H1 (cell line): Measurements from ENCODE around the gene SEMA3D. TPM values are rescaled to one million over a fixed set of nuclear protein-coding genes. Genes with fewer than 3 reads are reported as not detected.

Source experiments
- CTCF ChIA-PET: fragments of 300-600 bp; sonication (Branson Sonifier 250); formaldehyde crosslinking; loops from one replicate; lab custom pipeline; 2021; ENCODE audit not compliant: partially characterized antibody; lab: Charles Lee
- POLR2A ChIA-PET: fragments of 300-600 bp; sonication (Branson Sonifier 250); formaldehyde crosslinking; loops from one replicate; lab custom pipeline; 2021; ENCODE audit warnings: inconsistent platforms; ENCODE audit not compliant: partially characterized antibody; lab: Charles Lee
- DNase-seq, 2 experiments: peaks; one replicate each; pipeline versions ENCODE4 v3.0.0 to v3.0.0-alpha.2; 2010 to 2022; ENCODE audit warnings: low spot score in 2 of 2, low read depth in 1 of 2, mixed read lengths in 1 of 2
- FAIRE-seq: peaks from 2 replicates; lab custom pipeline; 2011; peaks lifted over from hg19 to GRCh38; lab: Jason Lieb, UNC
- H2AFZ ChIP-seq: 2 replicates; pipeline ENCODE4 v1.8.1; 2012; ENCODE audit warnings: low read length, inconsistent platforms
- H2AK5ac ChIP-seq: 2 replicates; pipeline ENCODE4 v1.6.1; 2013; ENCODE audit warnings: low read depth, low read length
- H2BK120ac ChIP-seq: replicated peaks from 2 replicates; pipeline ENCODE3; 2013; ENCODE audit warnings: low read depth, low read length, inconsistent platforms
- H2BK12ac ChIP-seq: 2 replicates; pipeline ENCODE4 v1.6.1; 2013; ENCODE audit warnings: low read depth, low read length
- H2BK15ac ChIP-seq: 2 replicates; pipeline ENCODE4 v1.6.1; 2013; ENCODE audit warnings: low read length
- H2BK20ac ChIP-seq: 2 replicates; pipeline ENCODE4 v1.6.1; 2013; ENCODE audit warnings: low read length
- H2BK5ac ChIP-seq: 2 replicates; pipeline ENCODE4 v1.6.1; 2013; ENCODE audit warnings: low read depth, low read length
- H3K14ac ChIP-seq: 2 replicates; pipeline ENCODE4 v1.6.1; 2013; ENCODE audit warnings: inconsistent platforms; ENCODE audit not compliant: insufficient read length
- H3K18ac ChIP-seq: 2 replicates; pipeline ENCODE4 v1.6.1; 2013; ENCODE audit warnings: low read length; ENCODE audit errors: extremely low read depth
- H3K23ac ChIP-seq: 2 replicates; pipeline ENCODE4 v1.6.1; 2013; ENCODE audit warnings: inconsistent platforms; ENCODE audit not compliant: insufficient read length
- H3K23me2 ChIP-seq: 2 replicates; pipeline ENCODE4 v1.6.1; 2013; ENCODE audit warnings: low read depth, low read length
- H3K27ac ChIP-seq: 2 replicates; pipeline ENCODE4 v1.6.1; 2011; ENCODE audit warnings: low read depth, low read length, inconsistent platforms
- H3K27me3 ChIP-seq, 4 experiments: replicated peaks in 1 of 4; 1 replicate in 1 of 4; 2 replicates in 3 of 4; pipeline versions ENCODE4 v1.6.1 to v1.8.1; 2011 to 2013; ENCODE audit warnings: low read length in 3 of 4, mild to moderate bottlenecking in 3 of 4, inconsistent platforms in 2 of 4, mixed read lengths in 2 of 4, moderate library complexity in 1 of 4; ENCODE audit not compliant: control insufficient read depth in 3 of 4, insufficient read depth in 3 of 4; ENCODE audit errors: extremely low read depth in 1 of 4
- H3K36me3 ChIP-seq, 4 experiments: 2 replicates each; pipeline versions ENCODE4 v1.6.1 to v1.8.1; 2011 to 2013; ENCODE audit warnings: mild to moderate bottlenecking in 4 of 4, low read length in 3 of 4, moderate library complexity in 2 of 4, control low read depth in 1 of 4, inconsistent platforms in 1 of 4; ENCODE audit not compliant: insufficient read depth in 4 of 4, control insufficient read depth in 2 of 4
- H3K4ac ChIP-seq: replicated peaks from 2 replicates; pipeline ENCODE3; 2013; ENCODE audit warnings: low read length, low read depth, mixed read lengths, inconsistent platforms; ENCODE audit not compliant: insufficient read length
- H3K4me1 ChIP-seq, 4 experiments: replicated peaks in 1 of 4; 1 replicate in 1 of 4; 2 replicates in 3 of 4; pipeline versions ENCODE4 v1.6.1 to v1.8.1; 2011 to 2013; ENCODE audit warnings: low read length in 3 of 4, inconsistent platforms in 2 of 4, mixed read lengths in 1 of 4; ENCODE audit not compliant: insufficient read depth in 4 of 4, control insufficient read depth in 3 of 4
- H3K4me2 ChIP-seq, 2 experiments: 2 replicates each; pipeline versions ENCODE4 v1.6.1 to v1.8.1; 2011 to 2013; ENCODE audit warnings: low read depth in 2 of 2, low read length in 2 of 2, control low read depth in 1 of 2, inconsistent platforms in 1 of 2, mild to moderate bottlenecking in 1 of 2; ENCODE audit not compliant: insufficient read depth in 1 of 2
- H3K4me3 ChIP-seq, 4 experiments: fragments of 200-600, 300-600 bp in 1 of 4; sonication (generic), shearing (Covaris generic), sonication (Bioruptor Twin) in 1 of 4; 2 replicates each; pipeline versions ENCODE4 v1.5.1 to v1.8.1; 2011 to 2016; ENCODE audit warnings: low read length in 4 of 4, low read depth in 3 of 4, control low read depth in 2 of 4, inconsistent platforms in 2 of 4, mild to moderate bottlenecking in 2 of 4, mixed read lengths in 1 of 4, moderate library complexity in 1 of 4; ENCODE audit not compliant: insufficient read depth in 2 of 4; ENCODE audit errors: extremely low read depth in 1 of 4
- H3K56ac ChIP-seq: replicated peaks from 2 replicates; pipeline ENCODE3; 2013; ENCODE audit warnings: low read depth, mild to moderate bottlenecking, mixed read lengths, low read length, inconsistent platforms; ENCODE audit not compliant: insufficient read length
- H3K79me1 ChIP-seq: 2 replicates; pipeline ENCODE4 v1.6.1; 2013; ENCODE audit warnings: low read depth, low read length, control low read depth
- H3K79me2 ChIP-seq, 2 experiments: 2 replicates each; pipeline versions ENCODE4 v1.6.1 to v1.8.1; 2012 to 2013; ENCODE audit warnings: low read length in 2 of 2, mild to moderate bottlenecking in 2 of 2, inconsistent platforms in 1 of 2; ENCODE audit not compliant: insufficient read depth in 2 of 2, control insufficient read depth in 1 of 2
- H3K9ac ChIP-seq, 4 experiments: replicated peaks in 1 of 4; 1 replicate in 1 of 4; 2 replicates in 3 of 4; pipeline versions ENCODE4 v1.6.1 to v1.8.1; 2011 to 2013; ENCODE audit warnings: low read depth in 3 of 4, low read length in 3 of 4, control low read depth in 2 of 4, mild to moderate bottlenecking in 2 of 4, moderate library complexity in 2 of 4, inconsistent platforms in 1 of 4; ENCODE audit errors: extremely low read depth in 1 of 4
- H3K9me3 ChIP-seq, 2 experiments: 2 replicates each; pipeline versions ENCODE4 v1.6.1 to v1.8.1; 2012 to 2013; ENCODE audit warnings: mild to moderate bottlenecking in 2 of 2, moderate library complexity in 2 of 2, control low read depth in 1 of 2, inconsistent platforms in 1 of 2, low read depth in 1 of 2, low read length in 1 of 2, mixed read lengths in 1 of 2; ENCODE audit not compliant: insufficient read depth in 2 of 2
- H4K20me1 ChIP-seq, 2 experiments: replicated peaks in 1 of 2; 2 replicates each; pipeline versions ENCODE3 to v1.8.1; 2011 to 2013; ENCODE audit warnings: inconsistent platforms in 2 of 2, low read length in 2 of 2, mild to moderate bottlenecking in 1 of 2; ENCODE audit not compliant: insufficient read depth in 2 of 2, control insufficient read depth in 1 of 2
- H4K5ac ChIP-seq: 2 replicates; pipeline ENCODE4 v1.6.1; 2013; ENCODE audit warnings: low read length, low read depth, mixed read lengths, inconsistent platforms; ENCODE audit not compliant: insufficient read length
- H4K8ac ChIP-seq: 2 replicates; pipeline ENCODE4 v1.8.0; 2013; ENCODE audit warnings: mild to moderate bottlenecking, moderate library complexity, low read length, inconsistent platforms; ENCODE audit not compliant: insufficient read depth; ENCODE audit errors: extremely low read depth
- H4K91ac ChIP-seq: replicated peaks from 2 replicates; pipeline ENCODE3; 2013; ENCODE audit warnings: low read length, mixed read lengths, inconsistent platforms; ENCODE audit not compliant: insufficient read length
- BCL11A ChIP-seq, 2 experiments: IDR thresholded peaks; one replicate each; pipeline ENCODE4 v1.6.1; 2011; ENCODE audit warnings: low read depth in 2 of 2, low read length in 2 of 2, mild to moderate bottlenecking in 2 of 2
- CHD2 ChIP-seq: IDR thresholded peaks from 2 replicates; pipeline ENCODE4 v1.6.1; 2012; ENCODE audit warnings: low read length, improper control_type of control experiment
- EGR1 ChIP-seq: IDR thresholded peaks from 2 replicates; pipeline ENCODE4 v1.6.1; 2011; ENCODE audit warnings: low read depth, low read length, borderline replicate concordance
- GABPA ChIP-seq: IDR thresholded peaks from 2 replicates; pipeline ENCODE4 v1.6.1; 2011; ENCODE audit warnings: mild to moderate bottlenecking, low read length, moderate library complexity, borderline replicate concordance; ENCODE audit not compliant: insufficient read depth
- HDAC2 ChIP-seq, 2 experiments: fragments of 300-600 bp in 1 of 2; sonication (generic) in 1 of 2; IDR thresholded peaks; 2 replicates each; pipeline ENCODE4 v1.6.1; 2011 to 2012; ENCODE audit warnings: low read depth in 2 of 2, low read length in 2 of 2, mild to moderate bottlenecking in 2 of 2, moderate library complexity in 2 of 2, borderline replicate concordance in 1 of 2, inconsistent platforms in 1 of 2
- HDAC6 ChIP-seq: IDR thresholded peaks from one replicate; pipeline ENCODE4 v1.7.1; 2012; ENCODE audit warnings: low read depth, mild to moderate bottlenecking, inconsistent platforms, low read length, moderate library complexity
- JUND ChIP-seq: IDR thresholded peaks from 2 replicates; pipeline ENCODE4 v1.6.1; 2011; ENCODE audit warnings: mild to moderate bottlenecking, improper control_type of control experiment, low read length
- MAFK ChIP-seq: IDR thresholded peaks from 2 replicates; pipeline ENCODE4 v1.6.1; 2012; ENCODE audit warnings: low read depth, mild to moderate bottlenecking, improper control_type of control experiment, low read length
- SAP30 ChIP-seq: fragments of 300-600 bp; sonication (generic); IDR thresholded peaks from 2 replicates; pipeline ENCODE4 v1.7.1; 2012; ENCODE audit warnings: low read length, moderate library complexity, mild to moderate bottlenecking, inconsistent platforms; ENCODE audit not compliant: insufficient read depth, insufficient replicate concordance
- TEAD4 ChIP-seq: IDR thresholded peaks from 2 replicates; pipeline ENCODE4 v1.6.1; 2012; ENCODE audit warnings: low read depth, low read length, inconsistent platforms, mixed read lengths
- WGBS, 2 experiments: shearing (Covaris generic) in 1 of 2; methylation state at CpG; one replicate each; pipeline versions ENCODE4 v1.1.6 to v1.1.7; 2013 to 2015; ENCODE audit warnings: low lambda C conversion rate in 2 of 2, mixed read lengths in 2 of 2, inconsistent platforms in 1 of 2, low coverage in 1 of 2, missing lambda C conversion rate in 1 of 2; ENCODE audit not compliant: insufficient replicate concordance in 2 of 2, insufficient coverage in 1 of 2, insufficient read length in 1 of 2; ENCODE audit errors: extremely low coverage in 1 of 2, missing lambda C conversion rate in 1 of 2; 5-methylcytosine and 5-hydroxymethylcytosine counted together
- polyA plus RNA-seq, 7 experiments: library from polyadenylated mRNA; depleted of rRNA in 3 of 7; stranded (reverse) in 5 of 7; unstranded in 2 of 7; fragments of >200 nt in 5 of 7; fragments of 200-250 nt in 2 of 7; gene quantifications; 1 replicate in 5 of 7; 2 replicates in 1 of 7; 4 replicates in 1 of 7; pipeline versions ENCODE4 v1.2.1 to v1.2.3, GENCODE V29; 2011 to 2013; ENCODE audit warnings: missing spikeins in 2 of 7, mixed read lengths in 2 of 7
- total RNA-seq: library from RNA; stranded (reverse); fragmentation: NEBNext Ultra II Directional; extraction: Animal tissue kit (Norgen Biotek cat#: 25700); gene quantifications from 2 replicates; pipeline ENCODE4 v1.2.1, GENCODE V29; 2021
- TF ChIP-seq, protein P1 (sequence below), 3 experiments: IDR thresholded peaks; 1 replicate in 2 of 3; 2 replicates in 1 of 3; pipeline versions ENCODE4 v1.5.1 to v1.6.1; 2011; ENCODE audit warnings: low read length in 3 of 3, mild to moderate bottlenecking in 3 of 3, inconsistent platforms in 2 of 3, low read depth in 1 of 3, moderate library complexity in 1 of 3; ENCODE audit not compliant: insufficient read depth in 1 of 3; ENCODE audit errors: control extremely low read depth in 1 of 3

Gene SEMA3D
- total and polyA plus RNA-seq, 2 of the 8 experiments (the other 6 are each of a cell fraction or from before 2014, with no cell fraction given), result 1.6 to 3.5 TPM

DNA sequence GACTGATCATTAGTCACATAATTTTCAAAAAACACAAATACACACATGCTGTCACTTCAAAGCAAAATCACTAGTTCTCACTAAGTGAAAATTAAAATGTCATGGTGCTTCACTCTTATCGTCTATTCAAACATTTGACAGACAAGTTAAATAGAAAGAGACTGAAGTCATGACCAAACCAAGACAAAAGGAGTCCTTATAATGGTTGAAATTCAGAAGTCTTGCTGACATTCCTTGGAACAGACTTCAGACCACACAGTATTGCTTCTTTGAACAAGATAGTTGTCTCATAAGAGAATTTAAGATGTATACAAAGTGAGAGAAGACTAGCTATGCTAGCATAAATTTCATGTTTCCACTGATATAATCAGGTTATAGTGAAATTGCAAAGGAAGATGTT, 119.5 kb downstream of the SEMA3D start:
- H3K4me2 ChIP-seq, result no peak overlapping the region
- POLR2A ChIA-PET, result no interaction called here
- FAIRE-seq, result no peak

More for the DNA sequence above, 119.5 kb downstream of the SEMA3D start:
- Histone ChIP-seq H3K23ac (no peak overlapping the region), H3K27ac (no peak overlapping the region), H2BK20ac (no peak overlapping the region), H2BK15ac (no peak overlapping the region), H4K91ac (no peak overlapping the region), H4K5ac (no peak overlapping the region), H3K18ac (no peak overlapping the region), H3K27me3 (peaks cover 0 to 1% (median 0%) of the 10 kb centered on the region in 4 experiments; a peak in 1 of 7 replicates), H3K4me1 (peaks cover 0 to 3% (median 0%) of the 10 kb centered on the region in 4 experiments; a peak in 1 of 7 replicates), H2AFZ (no peak overlapping the region), H2BK5ac (no peak overlapping the region), H3K79me2 (no peaks in the 10 kb centered on the region), H3K14ac (no peak overlapping the region), H3K4me3 (no peak overlapping the region), H3K23me2 (no peaks in the 10 kb centered on the region), H2AK5ac (no peak overlapping the region), H2BK120ac (no peak overlapping the region), H4K8ac (no peak overlapping the region), H3K9me3 (no peaks in the 10 kb centered on the region), H3K79me1 (no peaks in the 10 kb centered on the region), H3K4ac (no peak overlapping the region), H3K36me3 (no peaks in the 10 kb centered on the region)
- WGBS, 2 experiments, result 88% methylated on average over 1 of the region's 1 CpG; no CpG with 5 or more reads in 1 of the 2 experiments
- CTCF ChIA-PET, result no interaction called here
- no peak for DNase-seq
- TF ChIP-seq CHD2, result no peak
- no peak for TF ChIP-seq MAFK
- no peak for TF ChIP-seq HDAC6
- TF ChIP-seq, protein P1, sequence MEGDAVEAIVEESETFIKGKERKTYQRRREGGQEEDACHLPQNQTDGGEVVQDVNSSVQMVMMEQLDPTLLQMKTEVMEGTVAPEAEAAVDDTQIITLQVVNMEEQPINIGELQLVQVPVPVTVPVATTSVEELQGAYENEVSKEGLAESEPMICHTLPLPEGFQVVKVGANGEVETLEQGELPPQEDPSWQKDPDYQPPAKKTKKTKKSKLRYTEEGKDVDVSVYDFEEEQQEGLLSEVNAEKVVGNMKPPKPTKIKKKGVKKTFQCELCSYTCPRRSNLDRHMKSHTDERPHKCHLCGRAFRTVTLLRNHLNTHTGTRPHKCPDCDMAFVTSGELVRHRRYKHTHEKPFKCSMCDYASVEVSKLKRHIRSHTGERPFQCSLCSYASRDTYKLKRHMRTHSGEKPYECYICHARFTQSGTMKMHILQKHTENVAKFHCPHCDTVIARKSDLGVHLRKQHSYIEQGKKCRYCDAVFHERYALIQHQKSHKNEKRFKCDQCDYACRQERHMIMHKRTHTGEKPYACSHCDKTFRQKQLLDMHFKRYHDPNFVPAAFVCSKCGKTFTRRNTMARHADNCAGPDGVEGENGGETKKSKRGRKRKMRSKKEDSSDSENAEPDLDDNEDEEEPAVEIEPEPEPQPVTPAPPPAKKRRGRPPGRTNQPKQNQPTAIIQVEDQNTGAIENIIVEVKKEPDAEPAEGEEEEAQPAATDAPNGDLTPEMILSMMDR (IDR thresholded peaks at IDR 0.05; ENCODE audit: control extremely low read depth in 1 of 3, insufficient read depth in 1 of 3, low read depth in 1 of 3, low read length in 3 of 3), result no peak
- TF ChIP-seq BCL11A (IDR thresholded peaks at IDR 0.05; ENCODE audit: low read depth in 2 of 2, low read length in 2 of 2), result no peak
- no peak for TF ChIP-seq GABPA
- TF ChIP-seq HDAC2 (IDR thresholded peaks at IDR 0.05; ENCODE audit: borderline replicate concordance in 1 of 2, low read depth in 2 of 2, low read length in 2 of 2), result no peak
- TF ChIP-seq TEAD4, result no peak
- TF ChIP-seq JUND, result no peak
- TF ChIP-seq EGR1, result no peak
- TF ChIP-seq SAP30, result no peak
- TF ChIP-seq, all 59 proteins: peak for 0
- Histone ChIP-seq H3K9ac (no peak overlapping the region), H3K56ac (no peak overlapping the region), H4K20me1 (no peaks in the 10 kb centered on the region), H2BK12ac (no peak overlapping the region)
